Panc1 (cell line): Measurements from ENCODE around the gene SAGE1. TPM values are rescaled to one million over a fixed set of nuclear protein-coding genes. Genes with fewer than 3 reads are reported as not detected.
A peak's percentile ranks its signal among the peaks of the same experiment; 100 is the strongest.

Experiments used
- ATAC-seq: fragments of 200-7000 bp; cut with Tn5 transposase; 2 replicates; pipeline ENCODE4 v1.9.1; 2020; ENCODE audit warnings: mild to moderate bottlenecking, moderate library complexity
- BruUV-seq: library from RNA; stranded (reverse); fragments of 400-500 nt; replicated peaks from 2 replicates; lab custom pipeline; 2021; lab: Mats Ljungman, UMichigan
- CTCF ChIA-PET: fragments of 300-600 bp; sonication (Branson Sonifier 250); formaldehyde crosslinking; loops from one replicate; lab custom pipeline; 2022; ENCODE audit warnings: antibody characterized with exemption; lab: Charles Lee
- POLR2A ChIA-PET: fragments of 300-600 bp; sonication (Branson Sonifier 250); formaldehyde crosslinking; loops from one replicate; lab custom pipeline; 2022; ENCODE audit warnings: antibody characterized with exemption; lab: Charles Lee
- DNase-seq: peaks from one replicate; pipeline ENCODE4 v3.0.0-alpha.2; 2010; ENCODE audit warnings: low read depth, low spot score
- H3K27ac ChIP-seq: 2 replicates; pipeline ENCODE4 v1.5.1; 2011; ENCODE audit warnings: mild to moderate bottlenecking, low read length, inconsistent platforms
- H3K27me3 ChIP-seq: fragments of 200-500 bp; sonication (Bioruptor generic); 2 replicates; pipeline ENCODE4 v1.6.0; 2014; ENCODE audit warnings: low read length, inconsistent platforms; ENCODE audit not compliant: control insufficient read depth, insufficient read depth
- H3K36me3 ChIP-seq: fragments of 200-500 bp; sonication (Bioruptor generic); 2 replicates; pipeline ENCODE4 v1.5.1; 2014; ENCODE audit warnings: inconsistent platforms, mild to moderate bottlenecking, low read length, moderate library complexity; ENCODE audit not compliant: control insufficient read depth, insufficient read depth
- H3K4me1 ChIP-seq: 2 replicates; pipeline ENCODE4 v1.5.1; 2011; ENCODE audit warnings: inconsistent platforms, mild to moderate bottlenecking, low read length, moderate library complexity; ENCODE audit not compliant: control insufficient read depth, insufficient read depth
- H3K4me3 ChIP-seq, 2 experiments: 2 replicates each; pipeline ENCODE4 v1.5.1; 2011 to 2012; ENCODE audit warnings: low read depth in 2 of 2, low read length in 2 of 2, mild to moderate bottlenecking in 2 of 2, inconsistent platforms in 1 of 2, moderate library complexity in 1 of 2
- H3K9me3 ChIP-seq: fragments of 200-500 bp; sonication (Bioruptor generic); 2 replicates; pipeline ENCODE4 v1.5.1; 2014; ENCODE audit warnings: low read depth, mild to moderate bottlenecking, inconsistent platforms, low read length, moderate library complexity; ENCODE audit not compliant: control insufficient read depth, insufficient read depth
- CTCF ChIP-seq: fragments of 450-650 bp; IDR thresholded peaks from 2 replicates; pipeline ENCODE4 v1.5.1; 2017; ENCODE audit warnings: mild to moderate bottlenecking
- POLR2AphosphoS5 ChIP-seq: IDR thresholded peaks from 2 replicates; pipeline ENCODE4 v1.6.1; 2012; ENCODE audit warnings: mild to moderate bottlenecking, low read depth, low read length, moderate library complexity
- REST ChIP-seq, 2 experiments: IDR thresholded peaks; 2 replicates each; pipeline ENCODE4 v1.6.1; 2011 to 2012; ENCODE audit warnings: low read depth in 2 of 2, control low read depth in 1 of 2, low read length in 1 of 2, mild to moderate bottlenecking in 1 of 2, moderate library complexity in 1 of 2; ENCODE audit not compliant: insufficient read depth in 1 of 2
- SIN3A ChIP-seq: IDR thresholded peaks from 2 replicates; pipeline ENCODE4 v1.6.1; 2012; ENCODE audit warnings: low read depth, mild to moderate bottlenecking, low read length, moderate library complexity, borderline replicate concordance; ENCODE audit not compliant: insufficient read depth
- TCF7L2 ChIP-seq: IDR thresholded peaks from 2 replicates; pipeline ENCODE4 v1.6.1; 2011; ENCODE audit warnings: mild to moderate bottlenecking, low read depth, low read length, inconsistent platforms
- in situ Hi-C: cut with HindIII; loops from 2 replicates; pipeline ENCODE4 v1.10.0; 2016; ENCODE audit warnings: low sequenced_read_pairs, low pct_unique_long_range_greater_than_20kb
- intact Hi-C: fragments of 100-400 bp; cut with micrococcal nuclease; formaldehyde crosslinking; loops from one replicate; pipeline ENCODE4 v1.10.0; 2022; ENCODE audit not compliant: unreplicated experiment
- total RNA-seq: library from RNA; stranded (reverse); gene quantifications from one replicate; pipeline ENCODE4 v1.2.1, GENCODE V29; 2021; ENCODE audit not compliant: unreplicated experiment

The SAGE1 gene
- total RNA-seq, 1 experiment from 2014 or later = not detected

- ChIA-PET POLR2A (no interaction called here), CTCF (interaction anchor here (0.6 kb wide), 1 partner anchor 313 kb away, joined by 4 read pairs; no protein-coding TSS in a partner anchor)
- no TSS peak for BruUV-seq
- no peak overlapping the region for H3K4me3 ChIP-seq
- no peaks in the 10 kb centered on the region for H3K9me3 ChIP-seq
- 0 out of 2 replicates have a peak, but pooled peaks cover 2% of the 10 kb centered on the region for H3K27me3 ChIP-seq
- no peak for ATAC-seq
- intact Hi-C loops = no loop called here
- no peaks in the 10 kb centered on the region for H3K36me3 ChIP-seq
- H3K27ac ChIP-seq = no peak overlapping the region
- in situ Hi-C loops = no loop called here
- DNase-seq = no peak
- TF ChIP-seq POLR2AphosphoS5 = no peak
- no peak for TF ChIP-seq REST (IDR thresholded peaks at IDR 0.05; ENCODE audit: insufficient read depth in 1 of 2, low read depth in 2 of 2, low read length in 1 of 2)
- no peak for TF ChIP-seq CTCF
- no peak for TF ChIP-seq TCF7L2
- TF ChIP-seq SIN3A = no peak
- no peaks in the 10 kb centered on the region for H3K4me1 ChIP-seq
Observed at GRCh38 chrX:135927897-135928296, 34.4 kb downstream of the SAGE1 start.

- intact Hi-C loops = loop anchor here (5.0 to 10.0 kb wide), 2 partner anchors 300 to 447 kb away; no protein-coding TSS in a partner anchor
- ChIA-PET CTCF (interaction anchor here (0.7 to 0.8 kb wide), 2 partner anchors 195 to 468 kb away, joined by 3 read pairs; no protein-coding TSS in a partner anchor), POLR2A (no interaction called here)
- DNase-seq (peak; percentile 38), ATAC-seq (peak; percentile 96)
- Histone ChIP-seq H3K36me3 (no peaks in the 10 kb centered on the region), H3K4me3 (no peak overlapping the region), H3K27me3 (no peaks in the 10 kb centered on the region), H3K27ac (no peak overlapping the region), H3K4me1 (no peaks in the 10 kb centered on the region), H3K9me3 (no peaks in the 10 kb centered on the region)
- peak; percentile 89 for TF ChIP-seq CTCF
- no peak for TF ChIP-seq POLR2AphosphoS5
- in situ Hi-C loops = no loop called here
- no TSS peak for BruUV-seq
Observed at GRCh38 chrX:135931644-135932487, 38.4 kb downstream of the SAGE1 start.
